Stimulated activated CD8-positive, alpha-beta memory T cell treated with anti-CD3 and anti-CD28 coated beads, Interleukin-4, amount 100 ng/mL, for 4 hours (primary cell): ENCODE results near the gene A2M.
"Not testable (repeated sequence)": the region's sequence is repeated elsewhere in the genome, so short reads cannot be mapped to it uniquely, and the experiment has no call there.

Source experiments
- DNase-seq, 2 donors: peaks; one replicate each; pipeline ENCODE4 v3.0.0-alpha.2; 2020; ENCODE audit warnings: low read depth in 2 of 2, low spot score in 1 of 2

The A2M gene

DNA sequence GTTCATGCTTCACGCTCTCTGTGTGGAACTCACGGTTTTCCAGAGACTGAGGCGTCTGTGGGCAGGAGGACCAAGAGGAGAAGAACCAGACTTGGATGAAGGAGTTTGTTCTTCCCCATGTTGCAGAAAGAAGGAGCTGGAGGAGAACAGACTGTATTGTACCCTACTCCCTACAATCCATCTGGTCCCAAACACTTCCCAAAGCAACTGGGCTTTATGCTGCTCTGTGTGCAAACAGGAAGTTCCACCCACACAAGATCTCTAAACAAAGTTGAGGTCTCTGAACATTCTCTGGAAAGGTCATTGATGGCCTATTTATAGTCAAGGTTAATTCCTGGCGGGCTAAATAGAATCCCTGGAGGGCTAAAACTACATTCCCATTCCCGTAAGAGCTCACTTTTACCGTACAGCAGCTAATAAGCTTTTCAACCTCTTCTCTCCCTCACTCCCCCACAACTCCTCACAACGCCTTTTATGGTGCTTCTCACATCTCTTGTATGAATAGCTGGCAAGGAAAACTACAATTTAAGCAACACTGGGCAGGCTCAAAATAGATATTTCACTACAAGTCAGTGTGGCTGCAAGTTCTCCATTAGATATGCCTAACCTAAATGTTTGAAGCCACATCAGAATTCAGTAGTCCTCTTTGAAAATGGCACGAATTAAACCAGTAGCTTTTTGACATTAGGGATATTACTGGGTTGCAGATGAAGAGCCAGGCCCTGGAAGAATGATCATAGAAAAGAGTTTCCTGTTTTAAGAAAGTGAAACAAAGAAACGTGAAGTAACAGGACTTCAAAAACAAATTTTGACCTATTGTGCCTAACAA, at the start of gene A2M:
Gene A2M (minus strand): TSS at position 189 of the 829 bp plus-strand sequence. CDS start 70 bp downstream, at position 119.
- DNase-seq: no peak

GRCh38 chr12:9163392-9163791, 47.7 kb upstream of the A2M start:
- no peak for DNase-seq

DNA sequence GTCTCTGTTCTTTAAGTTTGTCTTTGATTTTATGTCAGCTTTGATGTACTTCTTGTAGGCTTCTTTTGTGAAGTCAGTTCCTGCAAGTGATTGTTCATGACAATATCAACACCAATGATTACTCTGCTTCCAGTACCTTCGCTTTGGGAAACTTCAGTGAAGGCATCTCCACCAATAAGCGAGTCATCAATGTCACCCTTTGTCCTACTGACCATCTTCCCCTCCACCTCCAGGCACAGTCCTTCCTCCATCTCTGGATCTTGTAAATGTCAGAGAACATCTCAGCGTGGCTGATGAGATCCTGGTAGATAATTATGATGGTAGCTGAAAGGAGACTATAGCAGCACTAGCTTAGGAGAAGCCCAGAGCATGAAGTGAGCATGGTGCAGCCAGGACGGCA, 40.4 kb upstream of the A2M start:
- DNase-seq: no peak

- DNase-seq: no peak
These were observed 33.7 kb upstream of the A2M start for GRCh38 chr12:9149372-9149771.

DNA sequence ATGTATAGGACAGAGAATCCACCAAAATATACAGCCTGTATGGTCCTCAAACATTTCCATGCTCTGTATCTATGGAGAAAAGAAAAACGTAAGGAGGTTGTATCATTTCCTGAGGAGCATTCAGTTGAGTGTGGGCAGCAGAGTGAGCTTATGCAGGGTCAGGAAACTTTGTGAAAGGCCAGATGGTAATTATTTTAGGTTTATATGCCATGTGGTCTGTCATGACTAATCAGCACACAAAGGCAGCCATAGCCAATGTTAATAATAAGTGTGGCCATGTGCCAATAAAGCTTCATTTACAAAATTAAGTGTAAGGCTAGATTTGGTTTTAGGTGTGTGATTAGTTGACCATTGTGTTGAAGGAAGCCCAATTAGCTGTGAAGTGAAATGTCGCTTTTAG, 33.2 kb upstream of the A2M start:
- no peak for DNase-seq

- DNase-seq: no peak
These were observed 31.7 kb upstream of the A2M start for GRCh38 chr12:9147461-9147860.

DNA sequence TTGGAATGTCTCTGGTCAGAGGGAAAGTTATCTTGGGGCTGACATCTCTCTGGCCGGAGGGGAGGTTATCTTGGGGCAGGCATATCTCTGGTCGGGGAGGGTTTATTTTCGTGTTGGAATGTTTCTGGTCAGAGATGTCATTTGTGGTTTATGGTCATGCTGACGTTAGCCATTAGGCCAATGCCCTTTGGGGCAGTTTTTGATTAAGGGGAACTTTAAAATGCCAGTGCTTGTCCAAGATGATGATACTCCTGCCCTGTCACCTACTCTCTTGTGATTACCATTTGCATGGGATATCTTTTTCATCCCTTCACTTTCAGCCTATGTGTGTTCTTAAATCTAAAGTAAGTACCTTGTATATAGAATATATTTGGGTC, 29.0 kb upstream of the A2M start:
- DNase-seq: no peak

- no peak for DNase-seq
These were observed 28.4 kb upstream of the A2M start for GRCh38 chr12:9143929-9144729.

GRCh38 chr12:9143137-9143536, 27.4 kb upstream of the A2M start:
- DNase-seq: no peak

GRCh38 chr12:9139588-9140290, 24.0 kb upstream of the A2M start:
- DNase-seq: not testable (repeated sequence)

DNA sequence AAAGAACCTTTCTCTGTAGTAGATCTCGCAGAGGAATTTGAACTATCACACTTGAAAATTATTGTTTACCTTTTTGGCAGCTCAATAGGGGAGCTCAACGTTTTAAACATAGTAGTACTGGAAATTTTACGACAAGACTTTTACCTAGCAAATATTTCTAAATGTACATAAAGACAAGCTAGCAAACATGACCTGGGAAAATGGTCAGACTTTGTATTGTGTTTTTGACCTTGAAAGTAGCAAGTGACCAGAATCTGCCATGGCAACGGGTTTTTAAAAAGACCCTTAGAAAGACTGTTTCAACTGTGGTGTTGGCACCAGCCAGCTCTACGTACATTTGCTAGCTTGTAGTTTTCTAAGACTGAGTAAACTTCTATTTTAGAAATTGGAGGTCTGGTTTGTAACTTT, 20.2 kb upstream of the A2M start:
- no peak for DNase-seq

DNA sequence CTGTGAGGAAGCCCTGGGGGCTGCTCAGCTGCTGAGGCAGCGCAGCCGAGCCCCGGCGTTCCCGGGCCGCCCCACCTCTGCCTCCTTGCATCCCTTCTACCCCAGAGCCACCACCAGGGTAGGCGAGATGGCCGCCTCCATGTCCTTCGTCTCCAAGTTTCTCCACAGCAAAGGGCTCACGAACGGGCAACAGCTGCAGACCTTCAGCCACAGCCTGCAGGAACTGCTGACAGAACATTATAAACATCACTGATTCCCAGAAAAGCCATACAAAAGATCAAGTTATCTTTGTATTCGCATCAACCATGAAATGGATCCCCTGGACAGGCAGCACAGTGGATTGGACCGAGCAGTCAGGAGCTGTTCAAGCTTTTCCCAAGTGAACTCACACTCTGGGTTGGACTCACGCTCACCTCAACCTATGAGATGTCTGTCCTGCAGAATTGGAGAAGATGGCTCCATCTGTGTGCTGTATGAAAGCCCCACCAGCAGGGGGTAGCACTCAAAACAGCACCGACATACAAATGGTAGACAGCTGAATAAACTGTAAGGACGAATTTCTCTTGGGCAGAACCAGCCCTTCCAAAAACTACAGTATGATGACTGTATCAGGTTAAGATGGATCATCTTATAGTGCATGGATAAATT, 19.4 kb upstream of the A2M start:
- no peak for DNase-seq

- DNase-seq: no peak
These were observed 17.6 kb upstream of the A2M start for GRCh38 chr12:9133216-9133916.

DNA sequence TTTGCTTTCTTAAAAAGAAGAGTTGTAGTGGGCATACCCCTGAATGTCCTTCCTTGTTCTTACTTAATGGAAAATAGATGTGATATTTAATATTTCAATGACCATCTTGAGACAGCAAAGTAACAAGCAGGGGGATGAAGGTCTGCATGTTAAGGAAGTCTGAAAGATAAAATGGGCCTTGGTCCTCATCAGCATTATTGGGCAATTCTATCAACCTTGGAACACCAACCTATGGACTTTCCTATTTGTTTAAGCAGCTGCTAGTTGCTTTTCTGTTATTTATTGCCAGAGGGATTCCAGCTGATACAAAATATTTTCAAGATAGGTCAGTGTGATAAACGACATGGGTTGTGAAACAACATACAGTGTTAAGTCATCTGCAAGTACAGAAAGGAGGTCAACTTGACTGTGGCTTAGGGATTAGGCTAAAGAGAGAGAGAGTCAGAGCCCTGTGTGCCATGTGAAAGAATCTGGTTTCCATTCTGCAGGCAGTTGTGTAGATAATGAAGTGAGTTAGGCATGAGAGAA, 16.4 kb upstream of the A2M start:
- no peak for DNase-seq

- no peak for DNase-seq
These were observed 14.5 kb upstream of the A2M start for GRCh38 chr12:9130244-9130643.

- no peak for DNase-seq
These were observed 12.4 kb upstream of the A2M start for GRCh38 chr12:9127936-9128663.

- no peak for DNase-seq
These were observed 11.8 kb upstream of the A2M start for GRCh38 chr12:9127484-9127883.

- DNase-seq: no peak
These were observed 8.8 kb upstream of the A2M start for GRCh38 chr12:9124383-9125031.

GRCh38 chr12:9123781-9124382, 8.2 kb upstream of the A2M start:
- DNase-seq: no peak
